ENCODE results near the gene ATAD3C.

GRCh38 chr1:1482856-1483255 is 33.4 kb downstream of the ATAD3C start:
- TF ChIP-seq, protein P1, sequence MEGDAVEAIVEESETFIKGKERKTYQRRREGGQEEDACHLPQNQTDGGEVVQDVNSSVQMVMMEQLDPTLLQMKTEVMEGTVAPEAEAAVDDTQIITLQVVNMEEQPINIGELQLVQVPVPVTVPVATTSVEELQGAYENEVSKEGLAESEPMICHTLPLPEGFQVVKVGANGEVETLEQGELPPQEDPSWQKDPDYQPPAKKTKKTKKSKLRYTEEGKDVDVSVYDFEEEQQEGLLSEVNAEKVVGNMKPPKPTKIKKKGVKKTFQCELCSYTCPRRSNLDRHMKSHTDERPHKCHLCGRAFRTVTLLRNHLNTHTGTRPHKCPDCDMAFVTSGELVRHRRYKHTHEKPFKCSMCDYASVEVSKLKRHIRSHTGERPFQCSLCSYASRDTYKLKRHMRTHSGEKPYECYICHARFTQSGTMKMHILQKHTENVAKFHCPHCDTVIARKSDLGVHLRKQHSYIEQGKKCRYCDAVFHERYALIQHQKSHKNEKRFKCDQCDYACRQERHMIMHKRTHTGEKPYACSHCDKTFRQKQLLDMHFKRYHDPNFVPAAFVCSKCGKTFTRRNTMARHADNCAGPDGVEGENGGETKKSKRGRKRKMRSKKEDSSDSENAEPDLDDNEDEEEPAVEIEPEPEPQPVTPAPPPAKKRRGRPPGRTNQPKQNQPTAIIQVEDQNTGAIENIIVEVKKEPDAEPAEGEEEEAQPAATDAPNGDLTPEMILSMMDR (IDR thresholded peaks at IDR 0.05): no peak
- no peak for TF ChIP-seq POLR2A (IDR thresholded peaks at IDR 0.05)
